Spleen (tissue), 11 donors: Measurements from ENCODE around the gene UCK1. TPM values are rescaled to one million over a fixed set of nuclear protein-coding genes. Genes with fewer than 3 reads are reported as not detected.

Experiments used
- DNase-seq: peaks from one replicate; pipeline ENCODE4 v3.0.0-alpha.2; 2020
- H3K27ac ChIP-seq, 8 donors: fragments of 200-600 bp; sonication (generic) in 7 of 8; 1 replicate in 4 of 8; 2 replicates in 4 of 8; pipeline versions ENCODE4 v1.5.0 to v1.8.0; 2016 to 2021; ENCODE audit warnings: inconsistent platforms in 4 of 8, mild to moderate bottlenecking in 4 of 8, moderate library complexity in 1 of 8
- H3K27me3 ChIP-seq, 7 donors: fragments of 200-600 bp; sonication (generic) in 6 of 7; replicated peaks in 1 of 7; 1 replicate in 4 of 7; 2 replicates in 3 of 7; pipeline versions ENCODE4 v1.5.0 to v1.8.0; 2016 to 2021; ENCODE audit warnings: inconsistent platforms in 3 of 7, mild to moderate bottlenecking in 1 of 7
- H3K36me3 ChIP-seq, 6 donors: fragments of 200-600 bp; sonication (generic) in 5 of 6; 1 replicate in 4 of 6; 2 replicates in 2 of 6; pipeline versions ENCODE4 v1.5.0 to v1.8.0; 2016 to 2021; ENCODE audit warnings: inconsistent platforms in 2 of 6
- H3K4me1 ChIP-seq, 6 donors: fragments of 200-600 bp; sonication (generic) in 5 of 6; 1 replicate in 3 of 6; 2 replicates in 3 of 6; pipeline versions ENCODE4 v1.5.0 to v1.8.0; 2016 to 2021; ENCODE audit warnings: inconsistent platforms in 3 of 6
- H3K4me3 ChIP-seq, 8 donors: fragments of 200-600 bp; sonication (generic) in 7 of 8; 1 replicate in 4 of 8; 2 replicates in 4 of 8; pipeline versions ENCODE4 v1.5.0 to v1.8.0; 2016 to 2021; ENCODE audit warnings: inconsistent platforms in 4 of 8, mild to moderate bottlenecking in 4 of 8, moderate library complexity in 2 of 8
- H3K9me3 ChIP-seq, 8 donors: fragments of 200-600 bp; sonication (generic) in 7 of 8; 1 replicate in 4 of 8; 2 replicates in 4 of 8; pipeline versions ENCODE4 v1.5.0 to v1.8.0; 2016 to 2021; ENCODE audit warnings: inconsistent platforms in 4 of 8
- CTCF ChIP-seq, 11 experiments: fragments of 200-600 bp in 7 of 11; fragments of 450-650 bp in 4 of 11; sonication (generic) in 4 of 11; IDR thresholded peaks in 8 of 11; conservative IDR thresholded peaks in 3 of 11; 1 replicate in 7 of 11; 2 replicates in 4 of 11; pipeline versions ENCODE4 v1.4.0 to v1.8.0; 2016 to 2021; ENCODE audit warnings: antibody characterized with exemption in 11 of 11, inconsistent platforms in 4 of 11, mild to moderate bottlenecking in 1 of 11
- POLR2A ChIP-seq, 3 donors: fragments of 450-650 bp; IDR thresholded peaks; one replicate each; pipeline ENCODE4 v1.5.1; 2017; ENCODE audit warnings: antibody characterized with exemption in 3 of 3, mild to moderate bottlenecking in 1 of 3
- POLR2AphosphoS5 ChIP-seq, 3 donors: sonication (generic); formaldehyde crosslinking; IDR thresholded peaks; one replicate each; pipeline ENCODE4 v1.5.1; 2017; ENCODE audit warnings: antibody characterized with exemption in 3 of 3
- WGBS, 5 donors: extraction: QIAGEN DNeasy Blood & Tissue Kit in 3 of 5; methylation state at CpG; one replicate each; pipeline versions ENCODE4 v1.1.5 to v1.1.7; 2013 to 2018; 5-methylcytosine and 5-hydroxymethylcytosine counted together
- intact Hi-C: fragments of 100-400 bp; cut with DNase I; formaldehyde crosslinking; loops from one replicate; pipeline ENCODE4 v1.15.0; 2023; ENCODE audit warnings: low total_unique reads
- polyA plus RNA-seq, 3 donors: library from polyadenylated mRNA; stranded (reverse); fragments of 200-250 nt; gene quantifications; one replicate each; pipeline ENCODE4 v1.2.1, GENCODE V29; 2013
- total RNA-seq, 7 donors: library from RNA; depleted of rRNA in 3 of 7; stranded (reverse); fragments of >200 nt in 3 of 7; fragmentation: NEBNext Ultra II Directional in 4 of 7; extraction: Animal tissue kit (Norgen Biotek cat#: 25700) in 4 of 7; gene quantifications; one replicate each; pipeline versions ENCODE4 v1.1.0 to v1.2.1, GENCODE V29; 2016 to 2021
- donor health status: healthy with polysubstance abuse.
- donor health status: DM: no; HTN: no; CAD: no; lungs with moderate emphysema.
- donor health status: DM: no; HTN: no; CAD: no.
- donor health status: Bipolar disorder and iron deficiency.
- donor health status: healthy.
- donor health status: DM: no; HTN: no; CAD: no.
- donor health status: DM: yes; HTN: yes; CAD: no.

Gene UCK1
- total and polyA plus RNA-seq, 10 donors: 20.3 to 32.9 (median 23.8) TPM

DNA sequence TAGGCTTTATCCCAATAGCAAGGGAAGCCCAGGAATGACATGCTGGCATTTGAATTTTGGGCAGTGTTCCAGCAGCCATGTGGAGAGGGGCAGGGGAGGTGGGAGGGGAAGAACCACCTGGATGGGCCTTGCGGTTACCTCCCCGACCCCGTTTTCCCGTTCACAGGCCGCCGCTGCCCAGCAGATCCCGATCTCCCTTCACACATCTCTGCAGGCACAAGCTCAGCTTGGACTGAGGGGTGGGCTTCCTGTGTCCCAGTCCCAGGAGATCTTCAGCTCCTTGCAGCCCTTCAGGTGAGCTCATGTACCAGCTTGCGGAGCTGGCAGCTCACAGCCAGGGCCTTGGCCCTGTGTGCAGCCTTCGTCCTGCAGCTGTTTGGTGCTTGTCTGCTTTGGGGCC lies 44.1 kb downstream of the UCK1 start:
- 84 to 97% (median 94%) methylated on average over 9 of the region's 9 CpGs for WGBS, 5 donors
- Histone ChIP-seq H3K27me3 (no peaks in the 10 kb centered on the region), H3K27ac (no peak overlapping the region), H3K36me3 (peaks cover 3 to 100% (median 100%) of the 10 kb centered on the region in 6 donors), H3K4me1 (no peaks in the 10 kb centered on the region), H3K4me3 (no peak overlapping the region), H3K9me3 (no peaks in the 10 kb centered on the region)
- intact Hi-C loops: loop anchor here (10.0 kb wide), 1 partner anchor 122 kb away; no protein-coding TSS in a partner anchor
- TF ChIP-seq CTCF (IDR thresholded peaks at IDR 0.05 in 8 of 11, conservative IDR thresholded peaks at IDR 0.05 in 3 of 11) (no peak), POLR2AphosphoS5 (IDR thresholded peaks at IDR 0.05) (no peak), POLR2A (IDR thresholded peaks at IDR 0.05) (no peak)
- DNase-seq: no peak

- TF ChIP-seq POLR2A (IDR thresholded peaks at IDR 0.05) (no peak), POLR2AphosphoS5 (IDR thresholded peaks at IDR 0.05) (peak in 2 of 3 donors; percentile 18 to 45)
- no peak for DNase-seq
These were observed 45.2 kb downstream of the UCK1 start for GRCh38 chr9:131485728-131486422.

GRCh38 chr9:131485206-131485605 lies 45.9 kb downstream of the UCK1 start:
- WGBS, 5 donors: 89 to 96% (median 93%) methylated on average over 12 of the region's 12 CpGs
- no peaks in the 10 kb centered on the region for H3K4me1 ChIP-seq
- peaks cover 3 to 100% (median 97%) of the 10 kb centered on the region in 6 donors for H3K36me3 ChIP-seq
- H3K27me3 ChIP-seq: no peaks in the 10 kb centered on the region
- H3K27ac ChIP-seq: no peak overlapping the region
- H3K4me3 ChIP-seq: no peak overlapping the region
- H3K9me3 ChIP-seq: no peaks in the 10 kb centered on the region
- intact Hi-C loops: loop anchor here (10.0 kb wide), 1 partner anchor 120 kb away; no protein-coding TSS in a partner anchor
- DNase-seq: no peak
- TF ChIP-seq POLR2A (IDR thresholded peaks at IDR 0.05) (no peak), POLR2AphosphoS5 (IDR thresholded peaks at IDR 0.05) (no peak), CTCF (IDR thresholded peaks at IDR 0.05 in 8 of 11, conservative IDR thresholded peaks at IDR 0.05 in 3 of 11) (no peak)

More at GRCh38 chr9:131485728-131486422, 45.2 kb downstream of the UCK1 start:
- peaks cover 3 to 100% (median 98%) of the 10 kb centered on the region in 6 donors for H3K36me3 ChIP-seq
- H3K9me3 ChIP-seq: no peaks in the 10 kb centered on the region
- no peak overlapping the region for H3K27ac ChIP-seq
- H3K27me3 ChIP-seq: no peaks in the 10 kb centered on the region
- no peaks in the 10 kb centered on the region for H3K4me1 ChIP-seq
- 84 to 95% (median 90%) methylated on average over 14 to 19 of the region's 19 CpGs for WGBS, 5 donors
- intact Hi-C loops: loop anchor here (10.0 kb wide), 1 partner anchor 121 kb away; no protein-coding TSS in a partner anchor
- no peak overlapping the region for H3K4me3 ChIP-seq

DNA sequence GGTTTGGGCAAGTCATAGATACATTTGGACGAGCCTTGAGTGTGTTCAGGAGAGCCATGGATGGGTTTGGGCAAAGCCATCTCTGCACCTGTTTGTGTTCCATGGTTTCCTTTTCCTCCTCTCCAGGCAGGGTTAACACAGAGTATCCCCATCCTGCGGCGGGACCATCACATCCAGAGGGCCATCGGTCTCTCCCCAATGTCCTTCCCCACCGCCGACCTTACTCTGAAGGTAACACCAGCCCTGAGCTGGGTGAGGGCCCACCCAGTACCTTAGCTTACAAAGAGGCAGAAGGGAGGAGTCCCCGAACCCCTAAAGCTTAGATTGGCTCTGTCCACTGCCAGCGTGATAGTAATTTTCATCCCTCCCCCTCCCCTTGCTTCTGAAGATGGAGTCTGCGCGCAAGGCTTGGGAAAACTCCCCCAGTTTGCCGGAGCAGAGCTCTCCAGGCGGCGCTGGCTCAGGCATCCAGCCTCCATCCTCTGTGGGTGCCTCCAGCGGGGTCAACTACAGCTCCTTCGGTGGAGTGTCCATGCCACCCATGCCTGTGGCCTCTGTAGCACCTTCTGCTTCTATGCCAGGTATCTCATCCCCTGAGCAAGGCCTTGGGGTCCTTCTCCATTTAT lies 46.4 kb downstream of the UCK1 start:
- DNase-seq: peak; percentile 40

More for the DNA sequence above, 46.4 kb downstream of the UCK1 start:
- no peaks in the 10 kb centered on the region for H3K4me1 ChIP-seq
- no peak overlapping the region for H3K4me3 ChIP-seq
- no peaks in the 10 kb centered on the region for H3K27me3 ChIP-seq
- intact Hi-C loops: loop anchor here (10.0 kb wide), 1 partner anchor 120 kb away; no protein-coding TSS in a partner anchor
- no peak overlapping the region for H3K27ac ChIP-seq
- peaks cover 3 to 100% (median 97%) of the 10 kb centered on the region in 6 donors for H3K36me3 ChIP-seq
- no peaks in the 10 kb centered on the region for H3K9me3 ChIP-seq
- 94 to 97% (median 96%) methylated on average over 14 to 15 of the region's 15 CpGs for WGBS, 5 donors
- TF ChIP-seq POLR2AphosphoS5 (IDR thresholded peaks at IDR 0.05): no peak
- TF ChIP-seq CTCF (IDR thresholded peaks at IDR 0.05 in 8 of 11, conservative IDR thresholded peaks at IDR 0.05 in 3 of 11): no peak
- no peak for TF ChIP-seq POLR2A (IDR thresholded peaks at IDR 0.05)
